Endothelial cell of umbilical vein (primary cell): ENCODE data around the gene FRMD4A.

Source experiments
- EZH2 ChIP-seq: IDR thresholded peaks from 2 replicates; pipeline ENCODE4 v1.6.1; 2012; ENCODE audit warnings: borderline replicate concordance, low read depth, mild to moderate bottlenecking, moderate library complexity, low read length, inconsistent platforms; ENCODE audit not compliant: severe bottlenecking
- MYC ChIP-seq: IDR thresholded peaks from one replicate; pipeline ENCODE4 v1.6.1; 2011; ENCODE audit warnings: mild to moderate bottlenecking, low read depth, low read length
- POLR2AphosphoS5 ChIP-seq: IDR thresholded peaks from 2 replicates; pipeline ENCODE4 v1.6.1; 2012; ENCODE audit warnings: low read depth, mild to moderate bottlenecking, control low read depth, low read length, moderate library complexity; ENCODE audit not compliant: insufficient read depth
- TF ChIP-seq, protein P1 (sequence below), 2 donors: IDR thresholded peaks; 1 replicate in 1 of 2; 2 replicates in 1 of 2; pipeline ENCODE4 v1.5.1; 2011; ENCODE audit warnings: low read length in 2 of 2, mild to moderate bottlenecking in 2 of 2, moderate library complexity in 2 of 2, control low read depth in 1 of 2, inconsistent platforms in 1 of 2, low read depth in 1 of 2; ENCODE audit not compliant: insufficient read depth in 1 of 2; ENCODE audit errors: extremely low read depth in 1 of 2

DNA sequence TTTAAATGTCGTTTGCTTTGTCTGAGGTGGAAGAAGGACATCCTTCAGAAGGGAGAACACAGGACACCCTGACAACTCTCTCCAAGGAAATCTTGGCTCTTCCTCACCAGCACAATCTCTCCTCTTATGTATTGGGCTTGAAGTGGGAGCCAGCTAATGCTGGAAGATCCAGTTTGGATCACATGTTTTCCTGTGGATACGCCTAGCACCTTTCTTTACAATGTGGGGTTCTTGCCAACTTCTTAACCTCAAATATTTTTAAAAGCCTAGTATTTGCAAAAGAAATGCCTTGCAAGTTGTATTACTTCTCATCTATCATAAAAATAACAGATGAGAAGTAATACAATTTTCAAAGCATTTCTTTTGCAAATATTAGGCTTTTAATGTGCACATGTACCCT lies 76.4 kb downstream of the FRMD4A start:
- TF ChIP-seq POLR2AphosphoS5, result no peak
- TF ChIP-seq EZH2, result no peak
- TF ChIP-seq, protein P1, sequence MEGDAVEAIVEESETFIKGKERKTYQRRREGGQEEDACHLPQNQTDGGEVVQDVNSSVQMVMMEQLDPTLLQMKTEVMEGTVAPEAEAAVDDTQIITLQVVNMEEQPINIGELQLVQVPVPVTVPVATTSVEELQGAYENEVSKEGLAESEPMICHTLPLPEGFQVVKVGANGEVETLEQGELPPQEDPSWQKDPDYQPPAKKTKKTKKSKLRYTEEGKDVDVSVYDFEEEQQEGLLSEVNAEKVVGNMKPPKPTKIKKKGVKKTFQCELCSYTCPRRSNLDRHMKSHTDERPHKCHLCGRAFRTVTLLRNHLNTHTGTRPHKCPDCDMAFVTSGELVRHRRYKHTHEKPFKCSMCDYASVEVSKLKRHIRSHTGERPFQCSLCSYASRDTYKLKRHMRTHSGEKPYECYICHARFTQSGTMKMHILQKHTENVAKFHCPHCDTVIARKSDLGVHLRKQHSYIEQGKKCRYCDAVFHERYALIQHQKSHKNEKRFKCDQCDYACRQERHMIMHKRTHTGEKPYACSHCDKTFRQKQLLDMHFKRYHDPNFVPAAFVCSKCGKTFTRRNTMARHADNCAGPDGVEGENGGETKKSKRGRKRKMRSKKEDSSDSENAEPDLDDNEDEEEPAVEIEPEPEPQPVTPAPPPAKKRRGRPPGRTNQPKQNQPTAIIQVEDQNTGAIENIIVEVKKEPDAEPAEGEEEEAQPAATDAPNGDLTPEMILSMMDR (IDR thresholded peaks at IDR 0.05; ENCODE audit: extremely low read depth in 1 of 2, insufficient read depth in 1 of 2, low read depth in 1 of 2, low read length in 2 of 2), result no peak
- no peak for TF ChIP-seq MYC
